Activated CD8-positive, alpha-beta memory T cell treated with anti-CD3 and anti-CD28 coated beads, Interleukin-2, amount 50 U/mL, for 1 hour (primary cell): ENCODE measurements around the gene PGP.
"Not testable (repeated sequence)": the region's sequence is repeated elsewhere in the genome, so short reads cannot be mapped to it uniquely, and the experiment has no call there.

Experiments used
- DNase-seq: peaks from one replicate; pipeline ENCODE4 v3.0.0-alpha.2; 2020; ENCODE audit errors: extremely low read depth

Gene PGP

DNA sequence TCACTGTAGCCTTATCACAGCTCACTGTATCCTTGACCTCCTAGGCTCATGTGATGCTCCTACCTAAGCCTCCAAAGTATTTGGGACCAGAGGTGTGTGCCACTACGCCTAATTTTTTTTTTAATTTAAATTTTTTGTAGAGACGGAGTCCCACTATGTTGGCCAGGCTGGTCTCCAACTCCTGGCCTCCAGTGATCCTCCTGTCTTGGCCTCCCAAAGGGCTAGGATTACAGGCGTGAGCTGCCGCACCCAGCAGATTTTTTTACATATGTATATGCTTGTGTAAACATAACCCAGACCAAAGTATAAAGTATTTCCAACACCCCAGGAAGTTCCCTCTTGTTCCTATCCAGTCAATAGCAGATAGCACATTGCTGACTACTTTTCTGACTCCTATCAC is 1.7 kb upstream of the PGP start:
- no peak for DNase-seq

DNA sequence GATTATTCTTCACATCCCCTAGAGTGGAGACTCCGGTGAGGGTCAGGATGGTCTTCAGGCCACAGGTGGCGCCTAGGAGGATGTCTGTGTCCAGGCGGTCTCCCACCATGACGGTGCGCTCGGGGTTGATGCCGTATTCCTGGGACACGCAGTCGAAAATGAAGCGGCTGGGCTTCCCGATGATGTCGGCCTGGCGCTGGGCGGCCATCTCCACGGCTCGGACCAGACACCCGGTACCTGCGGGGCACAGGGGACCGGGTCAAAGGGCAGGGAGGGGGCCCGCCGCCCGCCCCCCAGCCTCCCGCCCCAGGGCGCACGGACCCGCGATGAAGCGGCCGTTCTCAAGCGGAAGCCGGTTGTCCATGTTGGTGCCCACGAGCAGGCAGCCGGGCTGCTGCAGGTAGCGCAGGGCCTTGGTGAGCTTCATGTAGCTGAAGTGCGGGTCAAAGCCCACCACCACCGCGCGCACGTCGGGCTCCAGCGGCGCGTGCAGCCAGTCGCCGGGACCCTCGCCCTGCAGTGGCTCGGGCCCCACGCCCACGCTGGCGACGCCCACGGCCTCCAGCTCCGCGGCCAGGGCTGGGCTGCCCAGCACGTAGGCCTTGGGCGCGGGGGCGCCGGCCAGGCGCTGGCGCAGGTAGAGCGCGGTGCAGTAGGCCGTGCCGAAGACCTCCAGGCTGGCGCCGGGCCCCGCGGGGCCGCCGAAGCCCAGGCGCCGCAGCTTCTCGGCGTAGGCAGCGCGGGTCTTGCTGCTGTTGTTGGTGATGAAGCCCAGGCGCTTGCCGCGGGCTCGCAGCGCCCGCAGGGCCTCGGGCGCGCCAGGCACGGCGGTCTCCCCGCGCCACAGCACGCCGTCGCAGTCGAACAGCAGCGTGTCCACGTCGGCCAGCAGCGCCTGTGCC is 572 bp downstream of the PGP start:
- DNase-seq = no peak

- no peak for DNase-seq
These were observed 2.0 kb downstream of the PGP start for GRCh38 chr16:2212362-2213324.

DNA sequence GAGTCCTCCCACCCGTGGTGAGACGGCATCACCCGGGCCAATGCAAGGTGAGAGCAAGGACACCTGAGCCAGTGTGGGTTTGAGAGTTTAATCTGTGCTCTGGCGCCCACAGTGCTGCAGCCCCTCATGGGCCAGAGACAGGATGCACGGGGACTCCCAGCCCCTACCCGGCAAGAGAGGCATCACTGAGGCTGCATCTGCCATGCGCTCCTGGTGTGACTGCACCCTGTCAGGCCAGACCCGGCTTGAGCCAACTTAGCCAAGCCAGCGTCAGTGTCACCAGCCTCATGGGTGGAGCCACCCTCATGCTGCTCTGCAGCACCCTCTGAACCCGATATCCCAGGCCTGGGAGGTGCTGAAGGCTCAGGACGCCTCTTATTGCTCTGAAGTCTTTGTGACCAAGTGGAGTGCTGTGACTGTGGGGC is 2.7 kb downstream of the PGP start:
- no peak for DNase-seq

DNA sequence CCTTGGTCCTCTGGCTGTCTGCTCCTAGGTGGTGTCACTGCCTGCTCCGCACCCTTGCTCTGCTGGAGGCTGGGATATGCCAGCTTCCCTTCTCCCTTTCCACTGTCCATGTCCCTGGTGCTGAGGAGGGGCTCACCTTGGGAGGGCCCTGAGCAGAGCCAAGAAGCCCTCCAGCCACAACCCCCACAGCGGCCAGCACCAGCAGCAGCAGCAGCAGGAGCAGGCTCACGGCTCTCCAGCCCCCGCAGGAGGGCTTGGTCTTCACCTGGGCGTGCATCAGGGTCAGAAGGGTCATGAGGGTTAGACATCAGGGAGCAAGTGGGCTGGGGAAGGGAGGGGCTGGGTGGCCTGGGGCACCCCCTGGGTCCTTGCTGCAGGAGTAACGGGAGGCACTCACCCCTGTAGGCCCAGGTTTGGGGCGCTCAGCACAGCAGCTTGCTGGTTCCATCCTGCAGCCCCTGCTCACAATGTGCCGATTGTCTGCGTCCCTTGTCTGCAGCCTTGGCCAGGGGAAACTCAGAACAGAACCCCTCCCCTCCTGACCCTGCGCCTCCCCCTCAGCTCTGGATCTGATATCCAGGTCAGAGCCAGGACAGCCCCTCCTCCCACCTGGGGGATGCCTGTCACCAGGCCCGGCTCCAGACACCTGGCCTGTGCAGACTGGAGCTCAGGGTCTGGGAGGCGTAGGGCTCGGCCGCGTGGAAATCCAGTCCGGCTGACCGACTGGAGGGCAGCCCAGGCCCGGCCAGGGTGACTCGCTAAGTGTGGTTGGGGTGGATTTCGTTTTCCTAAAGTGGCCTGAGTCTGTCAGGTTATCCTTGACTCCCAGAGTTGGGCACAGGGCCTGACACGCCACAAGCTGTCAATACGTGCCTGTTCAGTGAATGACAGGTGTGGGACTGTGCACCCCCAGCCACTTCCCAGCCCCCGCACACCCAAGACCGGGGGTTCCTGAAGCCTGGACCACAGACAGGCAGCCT is 4.0 kb downstream of the PGP start, which contains the start of gene BRICD5:
TSS of gene BRICD5 (minus strand) at position 478 of the 980 bp plus-strand sequence. CDS start at position 448, 30 bp downstream.
- DNase-seq = no peak

GRCh38 chr16:2210009-2210332 is 4.7 kb downstream of the PGP start:
- DNase-seq = no peak

DNA sequence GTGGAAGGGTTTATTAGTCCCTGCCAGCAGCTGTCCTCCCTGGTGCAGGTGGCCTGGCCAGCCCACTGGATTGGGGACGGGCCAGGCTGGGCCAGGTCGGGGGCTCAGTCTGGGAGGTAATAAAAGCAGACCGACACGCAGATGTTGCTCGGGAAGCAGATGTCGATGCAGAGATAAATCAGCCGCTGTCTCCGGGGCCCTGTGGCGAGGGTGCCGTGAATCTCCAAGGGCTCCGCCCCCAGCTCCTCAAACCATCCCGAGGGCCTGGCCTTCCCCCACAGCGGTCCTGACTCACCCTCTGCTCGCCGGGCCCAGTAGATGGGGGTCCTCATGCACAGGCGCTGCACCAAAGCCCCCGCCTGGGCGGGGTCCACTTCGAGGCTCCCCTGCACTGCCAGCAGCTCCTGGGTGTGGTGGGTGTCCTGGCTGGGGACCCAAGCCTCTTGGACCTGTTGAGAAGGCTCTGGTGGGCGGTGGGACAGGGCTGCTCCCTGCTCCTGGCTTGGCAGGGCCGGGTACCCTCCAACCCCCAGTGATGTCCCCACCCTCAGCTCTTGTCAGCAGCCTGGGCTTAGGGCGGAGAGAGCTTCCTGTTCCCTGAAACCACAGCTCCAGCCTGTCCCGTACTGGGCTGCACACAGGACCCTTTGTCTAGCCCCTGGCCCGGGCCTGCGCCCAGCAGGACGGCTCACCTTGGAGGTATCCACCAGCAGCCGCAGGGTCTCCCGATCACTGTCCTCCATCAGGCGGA is 5.2 kb downstream of the PGP start:
- no peak for DNase-seq

GRCh38 chr16:2208772-2209171 is 5.9 kb downstream of the PGP start:
- no peak for DNase-seq

- DNase-seq = no peak
These were observed 6.3 kb downstream of the PGP start for GRCh38 chr16:2208308-2208707.

GRCh38 chr16:2207872-2208271 is 6.8 kb downstream of the PGP start:
- DNase-seq = no peak

DNA sequence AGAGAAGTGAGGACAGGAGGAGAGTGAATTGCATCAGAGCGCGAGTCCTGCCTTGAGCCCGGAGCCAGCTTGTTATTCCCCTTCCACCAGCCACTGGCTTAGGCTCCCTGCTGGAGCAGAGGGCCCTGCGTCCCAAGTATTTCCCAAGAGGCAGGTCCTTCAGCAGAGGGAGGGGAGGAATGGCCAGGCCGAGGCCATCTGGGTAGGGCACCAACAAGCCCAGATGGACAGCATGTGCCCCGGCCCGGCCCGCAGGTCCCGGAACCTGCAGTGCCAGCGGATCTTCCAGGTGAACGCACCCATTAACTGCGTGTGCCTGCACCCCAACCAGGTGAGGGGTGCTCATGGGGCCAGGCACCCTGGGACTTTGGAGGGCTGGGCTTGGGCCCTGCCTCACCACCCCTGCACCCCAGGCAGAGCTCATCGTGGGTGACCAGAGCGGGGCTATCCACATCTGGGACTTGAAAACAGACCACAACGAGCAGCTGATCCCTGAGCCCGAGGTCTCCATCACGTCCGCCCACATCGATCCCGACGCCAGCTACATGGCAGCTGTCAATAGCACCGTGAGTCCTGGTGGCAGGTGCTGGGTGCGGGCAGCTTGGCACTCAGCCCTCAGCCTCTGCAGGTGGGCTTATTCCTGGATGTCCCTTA is 7.7 kb downstream of the PGP start:
- no peak for DNase-seq

DNA sequence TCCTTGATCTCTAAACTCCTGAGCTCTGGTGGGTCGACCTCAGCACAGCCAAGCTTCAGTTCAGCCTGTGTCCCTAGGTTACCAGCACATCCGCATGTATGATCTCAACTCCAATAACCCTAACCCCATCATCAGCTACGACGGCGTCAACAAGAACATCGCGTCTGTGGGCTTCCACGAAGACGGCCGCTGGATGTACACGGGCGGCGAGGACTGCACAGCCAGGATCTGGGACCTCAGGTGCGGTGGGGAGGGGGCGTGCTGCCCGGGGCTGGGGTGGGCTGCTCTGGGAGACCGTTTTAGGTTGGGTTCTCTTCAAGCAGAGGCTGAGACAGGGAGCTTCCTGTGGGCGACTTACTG is 8.2 kb downstream of the PGP start:
- no peak for DNase-seq

DNA sequence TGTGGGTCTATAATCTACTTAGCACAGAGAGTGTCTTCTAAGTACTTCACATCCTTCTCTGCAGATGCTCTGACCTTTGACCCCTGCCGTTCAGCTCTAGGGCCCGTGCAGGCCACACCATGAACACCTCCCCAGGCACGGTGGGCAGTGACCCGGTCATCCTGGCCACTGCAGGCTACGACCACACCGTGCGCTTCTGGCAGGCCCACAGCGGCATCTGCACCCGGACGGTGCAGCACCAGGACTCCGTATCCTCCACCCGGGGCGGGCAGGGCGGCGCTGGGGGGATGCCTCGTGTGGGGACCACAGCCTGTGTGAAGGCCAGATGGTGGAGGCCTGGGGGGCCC is 8.7 kb downstream of the PGP start:
- no peak for DNase-seq

DNA sequence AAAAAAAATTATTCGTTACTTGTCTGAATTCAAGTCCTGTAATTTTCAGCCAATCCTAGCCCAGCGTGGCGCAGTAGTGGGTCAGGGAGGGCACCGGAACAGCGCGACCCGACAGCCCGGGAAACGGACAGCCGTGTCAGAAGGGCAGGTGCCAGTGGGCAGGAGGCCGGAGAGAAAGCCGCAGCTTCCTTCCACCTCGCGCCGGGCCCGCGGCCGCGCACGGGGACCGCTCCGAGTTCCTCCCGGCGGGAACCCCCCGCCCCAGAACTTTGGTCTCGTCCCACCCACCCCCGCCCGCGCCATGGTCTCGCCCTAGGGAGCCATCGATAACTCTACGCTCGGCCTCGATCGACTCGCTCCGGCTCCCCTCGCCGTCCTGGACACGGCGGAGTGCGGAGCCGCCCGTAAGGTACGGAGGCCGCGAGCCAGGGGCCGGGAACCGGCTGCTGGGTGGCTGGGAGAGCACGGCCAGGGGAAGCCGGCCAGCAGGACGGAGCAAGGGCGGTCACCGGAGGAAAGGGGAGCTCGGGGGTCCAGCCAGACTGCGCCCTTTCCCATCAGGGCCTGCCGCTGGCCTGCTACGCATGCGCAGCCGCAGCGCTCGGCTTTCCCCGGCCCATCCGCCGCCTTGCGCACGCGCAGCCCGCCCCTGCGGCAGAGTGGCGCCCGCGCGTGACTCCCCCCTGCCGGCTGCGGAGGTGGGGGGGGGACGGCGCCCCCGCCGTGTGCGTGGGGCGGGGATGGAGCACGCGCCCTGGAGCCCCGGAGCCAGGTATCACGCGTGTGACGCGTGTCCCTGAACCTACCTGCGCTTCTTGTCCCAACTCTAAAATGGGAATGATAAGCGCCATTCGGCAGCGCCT is 9.3 kb downstream of the PGP start, which contains the start of gene MLST8:
TSS of gene MLST8 (plus strand) at position 351 of the 863 bp plus-strand sequence. CDS start 632 bp downstream, outside the sequence.
- peak; percentile 73 for DNase-seq

GRCh38 chr16:2204416-2205103 is 10.1 kb downstream of the PGP start:
- no peak for DNase-seq

GRCh38 chr16:2203119-2203688 is 11.4 kb downstream of the PGP start:
- not testable (repeated sequence) for DNase-seq

- DNase-seq = no peak
These were observed 14.3 kb downstream of the PGP start for GRCh38 chr16:2200313-2200712.

DNA sequence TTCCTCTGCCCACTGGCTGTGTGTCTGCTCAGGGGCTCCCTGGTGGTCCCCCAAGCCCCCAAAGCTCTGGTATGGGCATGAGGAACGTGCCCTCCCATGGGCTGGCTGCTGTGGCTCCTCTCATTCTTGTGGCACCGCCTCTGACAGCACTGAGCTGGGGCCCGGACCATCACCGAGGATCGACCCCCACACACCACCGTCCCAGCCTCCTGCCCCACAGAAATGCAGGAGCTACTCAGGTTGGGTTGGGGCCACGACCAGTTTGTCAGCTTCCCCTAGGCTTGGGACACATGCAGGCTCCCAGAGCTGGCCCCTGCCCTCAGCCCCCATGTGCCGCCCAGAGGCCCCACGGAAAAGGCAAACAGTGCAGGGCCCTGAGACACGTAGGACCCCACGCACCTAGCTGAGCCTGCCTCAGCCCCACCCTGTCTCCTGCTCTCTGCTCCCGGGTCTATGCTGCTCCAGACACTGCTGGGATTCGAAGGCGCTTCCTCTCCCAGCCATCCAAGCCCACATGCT is 15.0 kb downstream of the PGP start:
- no peak for DNase-seq
